ENCODE measurements around the gene NAT16.

- no peak for TF ChIP-seq POLR2A (IDR thresholded peaks at IDR 0.05)
- TF ChIP-seq CTCF (IDR thresholded peaks at IDR 0.05 in 4 of 5, conservative IDR thresholded peaks at IDR 0.05 in 1 of 5), result no peak
These were observed 2.4 kb downstream of the NAT16 start for GRCh38 chr7:101177644-101178043.

Measured in gastrocnemius medialis (tissue), 4 donors.